ENCODE measurements around the gene PPME1.
A peak's percentile ranks its signal among the peaks of the same experiment; 100 is the strongest.
"Not testable (repeated sequence)": the region's sequence is repeated elsewhere in the genome, so short reads cannot be mapped to it uniquely, and the experiment has no call there.

The PPME1 gene, protein sequence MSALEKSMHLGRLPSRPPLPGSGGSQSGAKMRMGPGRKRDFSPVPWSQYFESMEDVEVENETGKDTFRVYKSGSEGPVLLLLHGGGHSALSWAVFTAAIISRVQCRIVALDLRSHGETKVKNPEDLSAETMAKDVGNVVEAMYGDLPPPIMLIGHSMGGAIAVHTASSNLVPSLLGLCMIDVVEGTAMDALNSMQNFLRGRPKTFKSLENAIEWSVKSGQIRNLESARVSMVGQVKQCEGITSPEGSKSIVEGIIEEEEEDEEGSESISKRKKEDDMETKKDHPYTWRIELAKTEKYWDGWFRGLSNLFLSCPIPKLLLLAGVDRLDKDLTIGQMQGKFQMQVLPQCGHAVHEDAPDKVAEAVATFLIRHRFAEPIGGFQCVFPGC

DNA sequence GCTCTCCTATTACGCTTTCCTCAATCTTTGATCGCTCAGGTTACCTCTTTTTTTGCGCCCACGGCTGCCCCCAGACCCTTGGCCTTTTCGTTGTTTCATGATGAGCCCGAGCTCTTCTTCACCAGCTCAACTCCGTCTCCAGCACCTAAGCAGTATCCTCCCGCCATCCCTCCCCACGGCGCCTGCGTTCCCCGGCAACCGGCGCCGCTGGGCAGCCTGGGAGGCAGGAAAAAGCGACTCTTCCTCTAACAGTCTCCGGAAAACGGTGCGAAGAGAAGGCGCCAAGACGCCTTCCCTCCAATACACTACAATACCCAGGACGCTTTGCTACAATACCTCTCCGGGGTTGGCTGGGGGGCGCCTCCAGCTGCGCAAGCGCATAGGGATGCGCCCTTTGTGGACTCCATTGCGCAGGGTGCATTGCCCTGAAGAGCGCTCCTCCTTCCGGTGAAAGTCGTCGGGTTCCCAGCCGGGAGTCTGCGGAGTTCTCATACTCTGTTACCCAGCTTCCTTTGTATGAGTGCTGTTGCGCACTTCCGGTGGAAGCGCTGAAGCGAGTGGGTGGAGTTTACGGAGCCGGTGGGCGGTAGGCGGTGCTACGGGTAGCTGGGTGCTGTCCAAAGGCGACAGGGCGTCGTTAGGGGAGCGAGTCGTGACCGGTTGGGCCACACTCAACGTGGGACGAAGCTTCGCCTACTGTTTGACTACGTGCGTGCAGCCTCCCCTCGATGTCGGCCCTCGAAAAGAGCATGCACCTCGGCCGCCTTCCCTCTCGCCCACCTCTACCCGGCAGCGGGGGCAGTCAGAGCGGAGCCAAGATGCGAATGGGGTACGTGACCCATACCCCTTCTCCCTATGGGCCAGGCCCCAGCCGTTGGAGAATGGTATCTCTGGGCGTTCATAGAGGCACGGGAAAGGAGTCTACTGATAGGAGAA lies at the start of gene PPME1, which contains the start of gene C2CD3:
TSS of gene PPME1 (plus strand) at position 596 of the 936 bp plus-strand sequence. CDS start at position 729, 133 bp downstream.
TSS of gene C2CD3 (minus strand) at position 309 of the 936 bp plus-strand sequence. CDS start at position 99, 210 bp downstream.
- in situ Hi-C loops (cut with MboI; ENCODE audit: low pct_unique_long_range_greater_than_20kb, low sequenced_read_pairs), result no loop called here

DNA sequence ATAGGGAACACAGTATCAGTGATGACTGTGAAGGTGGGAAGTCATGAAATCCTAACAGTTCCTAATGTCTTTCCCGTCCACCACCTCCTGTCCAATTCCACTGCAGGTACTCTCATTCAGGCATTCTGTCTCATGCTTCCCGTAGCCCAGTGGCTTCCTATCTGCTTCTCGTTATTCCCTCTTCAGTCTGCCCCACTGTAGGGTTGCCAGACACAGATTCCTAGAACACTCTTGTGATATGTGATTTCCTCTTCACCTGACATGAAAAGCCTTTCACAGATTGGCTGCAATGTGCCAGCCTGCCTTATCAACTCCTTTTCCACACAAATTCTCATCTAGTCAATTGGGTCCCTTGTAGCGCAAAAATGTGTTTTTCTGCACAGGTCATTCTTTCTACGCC lies 49.3 kb upstream of the PPME1 start:
- in situ Hi-C loops (cut with MboI; ENCODE audit: low pct_unique_long_range_greater_than_20kb, low sequenced_read_pairs), result no loop called here
- no peak for DNase-seq

More for the DNA sequence above, at the start of gene PPME1, which contains the start of gene C2CD3:
- peak; percentile 100 for DNase-seq

DNA sequence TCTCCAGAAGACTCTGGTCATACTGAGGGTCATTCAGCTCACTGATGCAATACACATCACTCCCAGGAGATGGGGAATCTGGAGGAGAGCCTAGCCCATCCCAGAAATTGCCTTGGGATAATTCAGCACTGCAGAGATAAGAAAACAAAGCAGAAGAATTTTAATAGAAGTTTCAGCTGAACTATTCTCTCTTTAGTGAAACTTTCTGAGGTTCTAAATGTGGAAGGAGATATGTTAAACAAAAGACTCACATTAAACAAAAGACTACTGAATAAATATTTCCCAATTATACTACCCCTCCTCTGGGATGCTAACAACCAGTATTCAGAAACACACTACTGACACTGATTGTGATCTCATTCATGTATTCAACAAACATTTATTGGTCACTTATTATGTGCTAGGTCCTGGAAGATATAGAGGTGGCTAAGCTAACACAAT lies 48.1 kb upstream of the PPME1 start:
- no peak for DNase-seq
- in situ Hi-C loops (cut with MboI; ENCODE audit: low pct_unique_long_range_greater_than_20kb, low sequenced_read_pairs), result no loop called here

DNA sequence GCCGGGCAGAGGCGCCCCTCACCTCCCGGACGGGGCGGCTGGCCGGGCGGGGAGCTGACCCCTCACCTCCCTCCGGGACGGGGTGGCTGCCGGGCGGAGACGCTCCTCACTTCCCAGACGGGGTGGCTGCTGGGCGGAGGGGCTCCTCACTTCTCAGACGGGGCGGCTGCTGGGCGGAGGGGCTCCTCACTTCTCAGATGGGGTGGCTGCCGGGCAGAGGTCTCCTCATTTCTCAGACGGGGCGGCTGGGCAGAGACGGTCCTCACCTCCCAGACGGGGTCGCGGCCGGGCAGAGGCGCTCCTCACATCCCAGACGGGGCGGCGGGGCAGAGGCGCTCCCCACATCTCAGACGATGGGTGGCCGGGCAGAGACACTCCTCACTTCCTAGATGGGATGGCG lies 42.0 kb upstream of the PPME1 start:
- in situ Hi-C loops (cut with MboI; ENCODE audit: low pct_unique_long_range_greater_than_20kb, low sequenced_read_pairs), result not testable (repeated sequence)

DNA sequence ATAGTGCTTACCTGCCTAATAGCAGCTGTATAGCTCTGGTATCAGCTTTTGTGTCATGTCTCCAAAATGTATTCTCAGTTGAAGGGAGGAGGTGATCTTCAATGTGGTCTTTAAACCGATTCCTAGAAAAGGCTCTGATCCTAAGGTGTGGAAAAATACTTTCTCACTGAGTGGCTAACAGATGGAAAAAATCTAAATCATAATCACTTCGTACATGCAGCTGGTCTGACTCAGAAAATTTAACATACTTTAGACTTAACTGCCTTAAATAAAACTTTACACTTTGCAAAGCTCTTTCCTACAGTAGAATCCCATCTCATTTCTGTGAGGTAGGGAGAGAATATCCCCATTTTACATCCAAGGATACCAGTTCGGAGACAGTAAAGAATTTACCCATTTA lies 38.3 kb upstream of the PPME1 start:
- in situ Hi-C loops (cut with MboI; ENCODE audit: low pct_unique_long_range_greater_than_20kb, low sequenced_read_pairs), result no loop called here
- no peak for DNase-seq

More for the DNA sequence above, 42.0 kb upstream of the PPME1 start:
- DNase-seq, result not testable (repeated sequence)

DNA sequence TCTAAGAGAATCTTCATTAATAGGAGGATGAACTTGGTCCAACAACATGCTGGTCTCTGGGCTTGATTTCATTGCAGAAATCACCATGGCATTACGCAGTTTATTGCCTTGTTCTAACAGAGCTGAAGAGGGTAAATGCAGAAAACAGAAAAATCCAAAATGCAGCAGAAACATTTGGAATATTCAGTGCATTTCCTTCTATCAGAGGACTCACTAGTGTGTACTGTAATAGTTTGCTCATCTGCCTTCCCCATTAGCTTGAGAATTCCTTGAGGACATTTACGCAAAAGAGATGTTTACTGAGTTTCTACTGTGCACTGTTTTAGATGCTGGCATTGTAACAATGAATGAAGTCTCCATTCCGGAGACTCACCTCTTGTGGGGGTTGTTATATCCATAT lies 37.7 kb upstream of the PPME1 start:
- in situ Hi-C loops (cut with MboI; ENCODE audit: low pct_unique_long_range_greater_than_20kb, low sequenced_read_pairs), result no loop called here
- DNase-seq, result no peak

DNA sequence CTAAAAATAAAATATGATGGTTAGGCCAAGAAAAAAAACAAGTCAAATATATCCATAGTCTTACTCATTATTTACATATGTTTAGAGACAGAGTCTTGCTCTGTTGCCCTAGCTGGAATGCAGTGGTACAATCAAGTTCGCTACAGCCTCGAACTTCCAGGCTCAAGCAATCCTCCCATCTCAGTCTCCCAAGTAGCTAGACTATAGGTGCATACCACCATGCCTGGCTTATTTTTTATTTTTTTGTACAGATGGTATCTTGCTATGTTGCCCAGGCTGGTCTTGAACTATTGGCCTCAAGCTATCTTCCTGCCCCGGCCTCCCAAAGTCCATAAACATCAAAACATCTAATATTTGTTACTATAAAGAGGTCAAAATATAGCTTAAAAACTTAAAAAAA lies 36.4 kb upstream of the PPME1 start:
- DNase-seq, result no peak
- in situ Hi-C loops (cut with MboI; ENCODE audit: low pct_unique_long_range_greater_than_20kb, low sequenced_read_pairs), result no loop called here

DNA sequence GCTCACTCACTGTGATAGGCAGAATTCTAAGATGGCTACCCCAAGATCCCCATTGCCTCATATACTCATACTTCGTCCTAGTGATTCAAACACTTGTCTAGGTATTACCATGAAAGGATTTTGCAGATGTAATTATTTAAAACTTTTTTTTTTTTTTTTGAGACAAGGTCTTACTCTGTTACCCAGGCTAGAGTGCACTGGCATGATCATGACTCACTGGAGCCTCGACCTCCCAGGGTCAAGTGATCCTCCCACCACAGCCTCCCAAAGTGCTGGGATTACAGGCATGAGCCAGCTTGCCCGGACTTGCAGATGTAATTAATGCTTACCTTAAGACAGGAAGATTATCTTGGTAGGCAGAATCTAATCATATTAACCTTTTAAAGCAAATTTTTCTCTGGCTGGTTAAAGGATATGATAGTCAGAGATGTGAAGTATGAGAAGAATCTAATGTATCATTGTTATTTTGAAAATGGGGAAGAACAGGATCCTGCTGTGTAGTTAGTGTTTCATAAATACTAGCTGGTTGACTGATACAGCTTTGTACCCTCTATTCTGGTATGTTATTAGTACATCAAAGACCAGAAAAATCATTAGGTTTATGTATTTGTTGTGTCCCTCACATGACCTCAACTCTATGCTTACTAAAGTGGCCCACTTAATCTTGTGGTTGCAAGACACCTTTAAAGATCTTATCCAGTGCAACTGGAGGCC lies 35.8 kb upstream of the PPME1 start:
- DNase-seq, result no peak
- in situ Hi-C loops (cut with MboI; ENCODE audit: low pct_unique_long_range_greater_than_20kb, low sequenced_read_pairs), result no loop called here

DNA sequence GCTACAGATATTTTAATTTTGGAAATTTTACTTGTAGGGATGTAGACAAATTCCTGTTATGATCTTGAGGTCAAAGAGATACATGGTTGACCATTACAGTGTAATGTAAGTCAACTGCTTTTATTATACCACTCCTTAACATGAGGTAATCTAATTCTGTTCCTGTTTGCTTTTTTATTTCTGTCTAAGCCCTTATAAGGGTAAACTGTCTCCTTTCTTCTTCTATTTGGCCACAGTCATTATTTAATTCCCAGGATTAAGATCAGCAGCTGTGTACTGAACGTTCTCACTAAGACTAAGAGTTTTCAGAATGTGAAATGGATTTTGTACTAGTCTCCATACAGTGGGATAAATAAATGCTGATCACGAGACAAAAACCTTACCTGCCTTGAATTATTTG lies 33.1 kb upstream of the PPME1 start:
- no peak for DNase-seq
- in situ Hi-C loops (cut with MboI; ENCODE audit: low pct_unique_long_range_greater_than_20kb, low sequenced_read_pairs), result no loop called here

DNA sequence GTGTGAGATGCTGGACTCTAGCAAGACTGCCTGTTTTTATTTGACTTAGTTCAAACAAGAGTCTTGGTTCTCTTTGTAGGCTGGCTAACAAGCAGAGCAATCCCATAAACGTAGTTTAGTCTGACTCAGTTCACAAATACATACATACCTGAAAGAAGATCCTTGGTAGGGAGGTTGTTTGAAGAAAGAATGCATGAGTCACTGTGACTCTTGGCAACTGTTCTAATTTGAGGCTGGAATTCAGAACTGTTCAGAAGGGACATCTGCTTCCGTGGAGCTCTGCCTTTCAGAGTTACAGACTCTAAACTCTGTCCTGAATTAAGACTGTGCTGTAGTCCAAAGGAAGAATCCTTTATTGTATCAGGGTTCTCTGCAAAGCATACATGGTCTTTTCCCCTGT lies 32.5 kb upstream of the PPME1 start:
- no peak for DNase-seq
- in situ Hi-C loops (cut with MboI; ENCODE audit: low pct_unique_long_range_greater_than_20kb, low sequenced_read_pairs), result no loop called here

DNA sequence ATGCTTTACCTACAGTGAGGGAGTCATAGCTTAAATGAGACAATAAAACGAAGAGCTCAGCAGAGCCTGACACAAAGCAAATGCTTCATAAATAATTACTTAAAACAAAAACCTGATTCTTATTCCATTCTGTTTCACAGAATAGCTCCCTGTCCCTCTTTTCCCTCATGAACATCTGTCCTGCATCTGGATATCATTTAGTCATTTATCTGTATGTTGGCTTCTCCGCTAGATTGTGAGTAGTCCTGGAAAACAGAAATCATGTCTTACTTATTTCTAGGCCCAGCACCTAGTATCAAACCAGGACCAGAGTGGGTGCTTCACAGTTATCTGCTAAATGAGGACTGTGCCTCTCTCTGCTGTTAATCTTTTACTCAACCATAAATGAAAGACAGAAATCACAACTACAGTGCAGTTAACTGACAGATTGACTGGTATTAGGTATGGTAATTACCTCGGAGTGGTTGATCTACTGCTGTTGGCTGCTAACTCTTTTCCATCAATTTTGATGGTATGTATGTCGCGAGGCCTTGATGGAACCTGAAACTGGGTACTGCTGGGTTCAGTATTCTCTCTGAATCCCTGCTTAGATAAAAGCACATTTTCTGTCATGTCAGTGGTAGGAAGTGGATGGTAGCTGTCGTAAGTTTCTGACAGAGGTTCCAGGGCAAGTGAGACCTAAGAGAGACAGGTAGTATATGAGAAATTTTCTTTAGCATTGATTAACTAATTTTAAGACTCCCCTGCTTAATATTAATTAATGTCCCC lies 31.8 kb upstream of the PPME1 start:
- no peak for DNase-seq
- in situ Hi-C loops (cut with MboI; ENCODE audit: low pct_unique_long_range_greater_than_20kb, low sequenced_read_pairs), result no loop called here

DNA sequence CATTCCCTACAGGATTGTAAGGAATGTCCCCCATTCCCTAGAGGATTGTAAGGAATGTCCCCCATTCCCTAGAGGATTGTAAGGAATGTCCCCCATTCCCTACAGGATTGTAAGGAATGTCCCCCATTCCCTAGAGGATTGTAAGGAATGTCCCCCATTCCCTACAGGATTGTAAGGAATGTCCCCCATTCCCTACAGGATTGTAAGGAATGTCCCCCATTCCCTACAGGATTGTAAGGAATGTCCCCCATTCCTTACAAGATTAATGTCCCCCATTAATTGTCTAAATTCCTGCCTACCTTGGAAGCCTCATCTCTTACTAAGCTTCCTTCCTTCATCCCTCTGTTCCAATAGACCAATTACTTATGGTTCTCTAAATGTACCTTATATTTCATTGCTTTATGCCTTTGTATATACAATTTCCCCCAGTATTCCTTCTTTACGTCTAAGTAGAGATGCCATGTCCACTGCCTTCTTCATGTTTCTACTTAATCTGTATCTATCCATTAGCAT lies 31.1 kb upstream of the PPME1 start:
- in situ Hi-C loops (cut with MboI; ENCODE audit: low pct_unique_long_range_greater_than_20kb, low sequenced_read_pairs); DNase-seq: not testable (repeated sequence)

DNA sequence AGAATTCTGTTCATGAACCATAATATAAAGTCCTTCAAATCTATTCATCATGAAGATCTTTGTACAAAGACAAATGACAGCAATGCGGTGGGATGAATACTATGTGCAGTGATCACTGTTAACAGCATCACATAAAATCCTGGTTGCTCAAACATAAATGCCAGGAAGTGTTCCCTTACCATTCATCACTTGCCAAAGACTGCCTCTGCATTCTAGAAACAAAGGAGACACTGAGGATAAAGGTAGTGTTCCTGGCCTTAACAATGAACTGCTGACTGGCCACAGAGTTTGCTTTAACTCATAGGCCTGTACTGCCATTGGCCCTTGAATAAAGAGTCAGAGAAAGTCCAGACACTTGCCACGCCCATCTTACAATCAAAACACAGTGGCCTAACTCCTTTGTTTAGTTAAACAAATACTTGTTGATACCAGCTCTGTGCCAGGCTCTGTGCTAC lies 29.8 kb upstream of the PPME1 start:
- in situ Hi-C loops (cut with MboI; ENCODE audit: low pct_unique_long_range_greater_than_20kb, low sequenced_read_pairs), result no loop called here

DNA sequence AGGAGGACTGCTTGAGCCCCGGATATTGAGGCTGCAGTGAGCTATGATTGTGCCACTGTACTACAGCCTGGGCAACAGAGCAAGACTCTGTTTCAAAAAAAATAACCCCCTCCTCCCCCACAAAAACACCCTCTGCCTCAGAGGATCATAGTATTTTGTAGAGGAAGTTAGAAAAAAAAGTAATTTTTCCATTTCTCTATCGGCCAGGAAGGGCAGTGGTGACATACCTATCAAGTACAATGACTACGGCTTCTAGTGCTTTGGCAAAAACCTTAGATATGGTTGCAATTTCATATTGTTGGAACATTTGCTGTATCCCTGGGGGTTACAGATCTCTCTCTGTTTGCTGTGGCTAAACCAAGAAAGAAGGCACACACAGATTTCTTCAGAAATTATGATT lies 29.2 kb upstream of the PPME1 start:
- in situ Hi-C loops (cut with MboI; ENCODE audit: low pct_unique_long_range_greater_than_20kb, low sequenced_read_pairs), result no loop called here
- no peak for DNase-seq

More for the DNA sequence above, 29.8 kb upstream of the PPME1 start:
- no peak for DNase-seq

DNA sequence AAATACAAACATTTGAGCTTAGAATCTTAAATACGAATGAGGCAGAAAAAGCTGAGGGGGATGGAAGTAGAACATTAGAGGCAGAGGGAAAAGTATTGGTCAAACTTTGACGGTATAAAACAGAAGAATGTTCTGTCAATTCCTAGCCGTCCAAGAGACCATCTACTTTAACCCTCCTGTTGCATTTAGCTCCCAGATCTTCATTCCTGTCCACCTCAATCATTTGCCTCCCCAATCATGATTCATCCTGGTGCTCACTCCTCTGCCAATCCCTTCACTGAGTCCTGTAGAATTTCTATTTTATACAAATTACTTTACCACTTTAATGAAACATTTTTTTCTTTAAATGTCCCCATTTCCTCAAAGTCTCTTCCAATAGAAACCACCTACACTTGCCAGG lies 28.5 kb upstream of the PPME1 start:
- no peak for DNase-seq
- in situ Hi-C loops (cut with MboI; ENCODE audit: low pct_unique_long_range_greater_than_20kb, low sequenced_read_pairs), result no loop called here

DNA sequence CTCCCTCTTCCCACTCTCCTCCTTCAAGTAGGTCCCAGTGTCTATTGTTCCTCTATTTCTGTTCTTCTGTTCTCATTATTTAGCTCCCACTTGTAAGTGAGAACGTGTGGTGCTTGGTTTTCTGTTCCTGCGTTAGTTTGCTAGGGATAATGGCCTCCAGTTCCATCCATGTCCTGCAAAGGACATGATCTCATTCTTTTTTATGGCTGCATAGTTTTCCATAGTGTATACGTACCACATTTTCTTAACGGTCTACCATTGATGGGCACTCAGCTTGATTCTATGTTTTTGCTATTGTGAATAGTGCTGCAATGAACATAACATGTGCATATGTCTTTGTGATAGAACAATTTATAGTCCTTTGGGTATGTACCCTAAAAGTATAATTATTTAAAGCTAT lies 26.5 kb upstream of the PPME1 start:
- DNase-seq, result no peak
- in situ Hi-C loops (cut with MboI; ENCODE audit: low pct_unique_long_range_greater_than_20kb, low sequenced_read_pairs), result no loop called here

DNA sequence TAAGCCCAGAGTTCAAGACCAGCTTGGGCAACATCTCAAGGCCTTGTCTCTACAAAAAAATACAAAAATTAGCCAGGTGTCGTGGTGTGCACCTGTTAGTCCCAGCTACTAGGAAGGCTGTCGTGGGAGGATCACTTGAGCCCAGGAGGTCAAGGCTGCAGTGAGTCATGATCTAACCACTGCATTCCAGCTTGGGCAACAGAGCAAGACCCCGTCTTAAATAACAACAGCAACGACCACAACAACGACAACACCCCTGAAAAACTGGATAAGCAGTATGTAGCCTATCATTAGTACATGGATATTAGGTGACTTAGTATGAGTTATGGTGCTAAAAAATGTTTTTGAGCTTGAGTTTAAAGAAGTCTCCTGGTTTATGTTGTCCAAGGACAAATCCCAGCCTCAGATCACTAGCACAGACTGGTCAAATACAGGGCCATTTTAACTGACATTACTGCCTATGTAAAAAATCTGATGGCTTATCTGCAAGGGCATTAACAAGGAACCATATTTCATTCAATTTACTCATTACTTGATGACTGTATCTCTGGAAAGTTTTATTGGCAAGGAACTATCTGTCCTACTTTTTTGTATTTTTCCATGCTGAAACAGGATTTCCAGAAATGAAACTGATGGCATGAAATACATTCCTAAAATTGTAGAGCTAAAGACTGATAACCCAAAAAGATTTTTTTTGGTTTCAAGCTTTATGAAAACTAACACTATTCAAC lies 23.7 kb upstream of the PPME1 start:
- in situ Hi-C loops (cut with MboI; ENCODE audit: low pct_unique_long_range_greater_than_20kb, low sequenced_read_pairs), result no loop called here
- DNase-seq, result no peak

DNA sequence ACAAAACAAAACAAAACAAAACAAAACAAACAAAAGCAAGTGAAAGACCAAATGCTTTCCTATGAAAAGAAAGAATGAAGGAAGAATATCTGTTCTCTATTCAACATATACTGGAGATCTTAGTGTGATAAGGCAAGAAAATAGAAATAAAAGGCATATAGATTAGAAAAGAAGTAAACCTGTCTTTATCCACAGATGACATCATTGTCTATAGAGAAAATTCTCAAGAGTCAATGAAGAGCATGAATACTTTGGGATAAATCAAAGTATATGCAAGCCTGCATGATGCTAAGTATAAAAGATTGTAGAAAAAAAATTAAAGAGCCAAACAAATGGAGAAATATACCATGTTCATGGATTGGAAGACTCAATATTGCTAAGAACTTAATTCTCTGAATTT lies 17.9 kb upstream of the PPME1 start:
- no peak for DNase-seq
- in situ Hi-C loops (cut with MboI; ENCODE audit: low pct_unique_long_range_greater_than_20kb, low sequenced_read_pairs), result no loop called here

Measured in KBM-7 (cell line).